Chondrocyte (in vitro differentiated cells): ENCODE data around the gene ADGRL3. TPM values are rescaled to one million over a fixed set of nuclear protein-coding genes. Genes with fewer than 3 reads are reported as not detected.

ENCODE experiments used
- DNase-seq: peaks from one replicate; pipeline ENCODE4 v3.0.0; 2021; ENCODE audit warnings: mixed read lengths, low spot score
- H3K27ac Mint-ChIP-seq: one replicate; pipeline ENCODE4 v1.8.0; 2021; ENCODE audit warnings: mild to moderate bottlenecking, moderate library complexity, mixed read lengths; ENCODE audit not compliant: unreplicated experiment
- H3K27me3 Mint-ChIP-seq: 2 replicates; pipeline ENCODE4 v1.8.0; 2021; ENCODE audit warnings: low read depth, mixed read lengths
- H3K36me3 Mint-ChIP-seq: 2 replicates; pipeline ENCODE4 v1.8.0; 2021; ENCODE audit warnings: low read depth, mixed read lengths
- H3K4me1 Mint-ChIP-seq: 2 replicates; pipeline ENCODE4 v1.8.0; 2021; ENCODE audit warnings: low read depth, mild to moderate bottlenecking, mixed read lengths
- H3K4me3 Mint-ChIP-seq: one replicate; pipeline ENCODE4 v1.8.0; 2021; ENCODE audit warnings: mild to moderate bottlenecking, moderate library complexity, mixed read lengths; ENCODE audit not compliant: unreplicated experiment
- H3K9me3 Mint-ChIP-seq: 2 replicates; pipeline ENCODE4 v1.8.0; 2021; ENCODE audit warnings: low read depth, mixed read lengths
- CTCF ChIP-seq: fragments of 200-600 bp; sonication (generic); IDR thresholded peaks from 2 replicates; pipeline ENCODE4 v1.5.0; 2021; ENCODE audit warnings: antibody characterized with exemption, mild to moderate bottlenecking, moderate library complexity
- total RNA-seq: library from RNA; stranded (reverse); gene quantifications from 3 replicates; pipeline ENCODE4 v1.2.1, GENCODE V29; 2021

ADGRL3 gene
- total RNA-seq, 1 donor from 2014 or later = 11.6 TPM

GRCh38 chr4:62006108-62006507 lies 806.0 kb downstream of the ADGRL3 start:
- no peaks in the 10 kb centered on the region for H3K9me3 Mint-ChIP-seq
- no peaks in the 10 kb centered on the region for H3K27me3 Mint-ChIP-seq
- H3K36me3 Mint-ChIP-seq = no peaks in the 10 kb centered on the region
- no peak for TF ChIP-seq CTCF
- DNase-seq = no peak
- no peak overlapping the region for H3K4me3 Mint-ChIP-seq
- no peak overlapping the region for H3K27ac Mint-ChIP-seq
- no peaks in the 10 kb centered on the region for H3K4me1 Mint-ChIP-seq

GRCh38 chr4:62015043-62015739 lies 815.1 kb downstream of the ADGRL3 start:
- no peak for DNase-seq
- Mint-ChIP-seq H3K27ac (no peak overlapping the region), H3K9me3 (peaks cover 3% of the 10 kb centered on the region), H3K4me3 (no peak overlapping the region), H3K36me3 (no peaks in the 10 kb centered on the region), H3K4me1 (no peaks in the 10 kb centered on the region), H3K27me3 (no peaks in the 10 kb centered on the region)
- no peak for TF ChIP-seq CTCF

GRCh38 chr4:62018537-62018936 lies 818.4 kb downstream of the ADGRL3 start:
- DNase-seq = no peak
- no peak for TF ChIP-seq CTCF
- Mint-ChIP-seq H3K27ac (no peak overlapping the region), H3K4me3 (no peak overlapping the region), H3K4me1 (no peaks in the 10 kb centered on the region), H3K9me3 (peaks cover 2% of the 10 kb centered on the region), H3K36me3 (no peaks in the 10 kb centered on the region), H3K27me3 (no peaks in the 10 kb centered on the region)

GRCh38 chr4:62023633-62024032 lies 823.5 kb downstream of the ADGRL3 start:
- Mint-ChIP-seq H3K27ac (no peak overlapping the region), H3K36me3 (no peaks in the 10 kb centered on the region), H3K27me3 (no peaks in the 10 kb centered on the region), H3K9me3 (peaks cover 2% of the 10 kb centered on the region), H3K4me3 (no peak overlapping the region), H3K4me1 (no peaks in the 10 kb centered on the region)
- no peak for TF ChIP-seq CTCF
- DNase-seq = no peak

GRCh38 chr4:62028745-62029144 lies 828.6 kb downstream of the ADGRL3 start:
- Mint-ChIP-seq H3K9me3 (no peaks in the 10 kb centered on the region), H3K27ac (no peak overlapping the region), H3K36me3 (no peaks in the 10 kb centered on the region), H3K27me3 (no peaks in the 10 kb centered on the region), H3K4me3 (no peak overlapping the region), H3K4me1 (no peaks in the 10 kb centered on the region)
- no peak for TF ChIP-seq CTCF
- DNase-seq = no peak
